GM18873 (cell line): Measurements from ENCODE around the gene PRKCH.

Experiments used
- ATAC-seq: cut with Tn5 transposase; IDR thresholded peaks from one replicate; pipeline ENCODE4 v1.9.1; 2021; ENCODE audit warnings: mild to moderate bottlenecking, moderate library complexity, moderate number of reproducible peaks; ENCODE audit not compliant: unreplicated experiment, low FRiP score

Gene PRKCH

GRCh38 chr14:61536661-61537562, 215.5 kb downstream of the PRKCH start:
- ATAC-seq, result no peak

- no peak for ATAC-seq
Observed at GRCh38 chr14:61537563-61538463, 216.4 kb downstream of the PRKCH start.

- no peak for ATAC-seq
Observed at GRCh38 chr14:61538464-61539022, 217.2 kb downstream of the PRKCH start.

- no peak for ATAC-seq
Observed at GRCh38 chr14:61539631-61540030, 218.3 kb downstream of the PRKCH start.

GRCh38 chr14:61540931-61541330, 219.6 kb downstream of the PRKCH start:
- no peak for ATAC-seq

- ATAC-seq, result no peak
Observed at GRCh38 chr14:61542848-61543790, 221.7 kb downstream of the PRKCH start.

GRCh38 chr14:61543946-61544345, 222.6 kb downstream of the PRKCH start:
- no peak for ATAC-seq

- ATAC-seq, result no peak
Observed at GRCh38 chr14:61544448-61545330, 223.3 kb downstream of the PRKCH start.

- no peak for ATAC-seq
Observed at GRCh38 chr14:61545726-61546455, 224.5 kb downstream of the PRKCH start.

- ATAC-seq, result no peak
Observed at GRCh38 chr14:61547186-61548069, 226.0 kb downstream of the PRKCH start.

GRCh38 chr14:61549425-61549824, 228.0 kb downstream of the PRKCH start:
- ATAC-seq, result no peak

- ATAC-seq, result no peak
Observed at GRCh38 chr14:61551384-61551783, 230.0 kb downstream of the PRKCH start.

GRCh38 chr14:61552241-61552640, 230.9 kb downstream of the PRKCH start:
- no peak for ATAC-seq

- no peak for ATAC-seq
Observed at GRCh38 chr14:61553730-61554641, 232.6 kb downstream of the PRKCH start.

GRCh38 chr14:61555056-61555838, 233.9 kb downstream of the PRKCH start:
- no peak for ATAC-seq
